HS-27A (cell line): ENCODE results near the gene SHISA6.

Source experiments
- DNase-seq: peaks from one replicate; pipeline ENCODE4 v3.0.0-alpha.2; 2012; ENCODE audit warnings: low read depth, missing footprints

Gene SHISA6

DNA sequence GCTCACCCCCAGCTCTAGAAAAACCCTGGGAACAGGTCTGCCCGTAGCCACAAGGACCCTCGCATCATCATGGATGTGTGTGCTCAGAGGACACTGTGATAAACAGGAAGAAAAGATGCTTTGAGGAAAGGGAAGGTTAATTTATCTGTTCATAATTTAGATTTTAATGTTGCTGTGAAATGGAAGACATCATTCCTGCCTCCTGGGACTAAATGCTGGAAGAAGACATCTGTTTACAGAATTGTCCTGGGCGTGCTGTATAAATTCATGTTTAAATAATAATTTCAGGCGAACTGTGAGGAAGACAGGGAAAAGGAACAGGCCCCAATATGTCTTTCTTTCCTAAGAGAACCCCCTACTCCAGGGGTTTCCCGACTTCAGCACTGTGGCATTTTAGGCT, 112.6 kb downstream of the SHISA6 start:
- DNase-seq: no peak

DNA sequence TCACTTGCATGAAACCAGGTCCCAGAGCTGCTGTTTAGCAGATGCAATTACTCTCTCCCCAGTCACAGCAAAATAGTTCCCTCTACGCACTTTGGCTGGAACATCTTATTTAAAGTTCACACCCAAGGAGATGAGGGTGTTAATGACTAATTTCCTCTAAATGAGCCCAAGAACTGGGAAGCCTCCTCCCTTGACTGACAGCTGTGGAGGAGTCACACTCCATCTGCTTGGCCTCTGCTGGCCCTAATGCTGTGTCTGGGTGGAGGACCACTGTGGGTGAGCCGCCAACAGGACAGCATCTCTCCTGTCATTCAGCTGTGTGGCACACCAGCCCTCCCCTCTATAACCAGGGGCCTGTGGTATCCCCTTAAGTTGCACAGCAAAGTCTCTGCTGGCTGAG, 115.4 kb downstream of the SHISA6 start:
- DNase-seq: no peak

DNA sequence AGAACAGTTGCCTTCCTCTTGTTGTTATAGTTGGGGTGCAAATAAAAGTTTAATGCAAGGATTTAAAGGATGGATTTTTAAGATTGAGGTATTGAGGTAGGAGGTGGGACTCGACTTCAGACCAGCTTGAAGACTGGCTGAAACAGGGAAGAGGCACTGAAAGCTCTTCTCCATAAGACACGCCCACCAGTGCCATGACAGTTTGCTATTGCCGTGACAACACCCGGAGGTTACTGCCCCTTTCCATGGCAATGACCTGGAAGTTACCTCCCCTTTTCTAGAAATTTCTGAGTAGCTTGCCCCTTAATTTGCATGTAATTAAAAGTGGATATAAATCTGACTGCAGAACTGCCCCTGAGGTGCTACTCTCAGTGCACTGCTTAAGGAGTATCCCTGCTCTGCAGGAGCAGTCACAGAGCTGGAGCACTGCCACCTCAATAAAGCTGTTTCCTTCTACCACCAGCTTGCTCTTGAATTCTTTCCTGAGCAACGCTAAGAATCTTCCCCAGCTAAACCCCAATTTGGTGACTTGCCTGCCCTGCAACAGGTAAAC, 122.6 kb downstream of the SHISA6 start:
- DNase-seq: no peak

DNA sequence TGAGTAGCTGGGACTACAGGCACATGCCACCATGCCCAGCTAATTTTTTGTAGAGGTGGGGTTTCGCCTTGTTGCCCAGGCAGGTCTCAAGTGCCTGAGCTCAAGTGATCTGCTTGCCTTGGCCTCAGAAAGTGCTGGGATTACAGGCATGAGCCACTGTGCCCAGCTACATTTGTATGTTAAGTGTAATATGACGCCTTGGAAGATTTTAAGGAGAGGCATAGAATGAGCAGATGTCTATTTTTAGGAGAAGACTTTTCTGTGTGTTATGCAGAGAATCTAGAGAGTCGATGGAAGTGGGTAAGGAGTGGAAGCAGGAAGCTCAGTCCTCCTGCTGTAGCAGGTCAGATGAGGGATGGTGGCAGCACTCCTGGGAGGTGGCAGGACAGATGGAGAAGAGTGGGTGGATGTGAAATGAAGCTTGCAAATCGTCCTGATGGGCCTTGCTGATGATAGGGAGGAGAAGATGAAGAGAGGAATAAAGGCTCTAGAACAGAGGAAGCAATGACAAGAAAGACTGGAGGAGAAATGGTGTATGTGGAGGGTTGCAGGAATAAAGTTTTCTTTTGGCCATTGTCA, 125.3 kb downstream of the SHISA6 start:
- no peak for DNase-seq

DNA sequence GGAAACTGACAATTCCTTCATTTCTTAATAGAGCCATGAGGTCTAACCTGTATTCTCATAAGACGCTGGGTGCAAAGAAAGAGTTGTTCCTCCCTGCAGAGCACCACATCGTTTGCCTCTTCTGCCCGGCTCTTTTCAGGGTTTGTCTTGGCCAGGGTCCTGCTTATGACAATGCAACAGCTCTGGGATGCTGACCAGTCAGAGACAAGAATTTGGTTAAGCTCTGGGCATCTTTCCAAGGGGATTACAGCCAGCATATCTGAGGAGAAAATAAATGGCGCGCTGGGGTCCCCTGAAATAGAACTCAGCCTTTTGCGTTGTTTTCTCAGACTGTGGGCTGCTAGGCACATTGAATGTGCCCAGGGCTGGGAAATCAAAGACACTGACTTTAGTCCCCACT, 128.6 kb downstream of the SHISA6 start:
- DNase-seq: no peak

DNA sequence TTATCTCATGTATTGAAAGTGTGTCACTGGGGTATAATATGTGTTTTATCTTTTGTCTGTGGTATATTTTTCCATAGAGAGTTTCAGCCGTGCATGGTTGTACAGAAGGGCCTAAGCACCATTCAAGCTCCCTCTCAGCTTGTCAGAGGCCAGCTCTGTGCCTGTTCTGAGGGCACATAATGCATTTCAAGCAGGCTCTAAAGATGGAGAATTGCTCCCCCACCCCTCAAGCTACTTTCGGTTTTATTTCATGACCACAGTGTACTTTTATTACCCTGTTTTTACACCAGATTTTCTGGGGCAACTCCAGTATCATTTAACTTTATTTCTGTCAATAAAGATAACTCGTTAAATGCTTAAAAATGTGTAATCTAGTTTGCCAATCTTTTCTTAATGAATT, 131.7 kb downstream of the SHISA6 start:
- DNase-seq: no peak

DNA sequence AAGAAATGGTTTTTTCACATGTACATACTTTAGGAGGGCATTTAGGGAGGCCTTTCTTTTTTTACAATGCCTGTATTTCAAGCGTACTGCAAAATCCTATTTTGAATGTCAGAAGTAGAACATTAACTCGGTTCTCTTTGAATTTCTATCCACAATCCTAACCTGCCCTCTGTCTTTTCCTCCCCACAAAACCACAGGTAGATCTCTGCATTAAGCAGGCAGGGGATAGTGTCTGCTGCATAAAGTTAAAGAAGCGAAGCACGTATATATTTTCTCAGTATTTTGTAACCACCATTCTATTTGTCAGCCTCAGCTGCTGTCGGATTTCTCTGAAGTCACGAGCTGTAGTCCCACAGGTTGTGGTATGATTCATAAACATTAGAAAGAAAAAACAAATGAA, 137.5 kb downstream of the SHISA6 start:
- no peak for DNase-seq

DNA sequence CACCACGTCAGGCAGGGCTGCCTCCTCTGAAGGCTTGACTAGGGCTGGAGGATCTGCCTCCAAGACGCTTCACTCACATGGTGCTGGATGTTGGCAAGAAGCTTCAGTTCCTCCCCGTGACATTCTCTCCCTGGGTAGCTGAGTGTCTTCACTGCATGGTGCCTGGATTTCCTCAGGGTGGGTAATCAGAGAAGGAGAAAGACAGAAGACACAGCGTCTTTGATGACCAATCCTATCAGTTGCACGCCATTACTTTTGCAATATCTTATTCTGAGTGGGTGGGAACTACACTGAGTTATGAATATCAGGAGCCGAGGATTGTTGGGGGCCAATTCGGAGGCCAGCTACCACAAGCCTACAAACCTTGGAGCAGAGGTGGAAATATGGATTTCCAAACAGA, 139.7 kb downstream of the SHISA6 start:
- DNase-seq: no peak

DNA sequence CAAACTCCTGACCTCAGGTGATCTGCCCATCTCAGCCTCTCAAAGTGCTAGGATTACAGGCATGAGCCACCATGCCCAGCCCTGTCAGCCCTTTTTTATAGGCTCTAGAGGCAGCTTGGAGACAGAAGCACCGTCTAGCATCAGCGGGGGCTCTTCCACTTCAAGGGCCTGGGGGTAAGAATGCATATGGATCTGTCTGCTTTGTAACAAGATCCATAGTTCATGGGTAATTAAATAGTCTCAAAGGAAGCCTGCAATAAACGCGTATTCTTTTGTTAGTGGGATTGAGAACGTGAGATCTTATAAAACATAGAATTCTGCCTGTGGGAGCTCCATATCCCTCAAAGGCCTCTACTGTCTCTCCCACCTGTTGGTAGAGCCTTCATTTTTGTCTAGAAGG, 142.1 kb downstream of the SHISA6 start:
- no peak for DNase-seq

DNA sequence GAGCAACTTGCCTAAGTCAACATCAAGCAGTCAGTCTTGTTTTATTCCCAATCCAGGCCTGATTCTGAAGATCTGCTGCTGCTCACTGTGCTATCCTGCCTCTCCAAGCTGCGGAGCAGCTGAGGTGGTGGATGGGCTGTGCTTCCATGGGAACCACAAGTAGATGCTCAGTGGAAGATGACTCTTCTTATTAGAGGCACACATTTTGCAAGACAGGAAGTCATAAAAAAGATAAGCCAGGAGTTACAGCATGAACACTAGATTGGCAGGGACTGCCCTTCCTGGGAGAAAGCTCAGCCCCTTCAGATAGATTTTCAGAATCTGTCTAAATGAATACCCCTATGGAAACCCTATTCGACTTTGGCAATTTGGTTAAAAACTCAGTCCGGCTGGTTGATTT, 143.1 kb downstream of the SHISA6 start:
- DNase-seq: no peak

DNA sequence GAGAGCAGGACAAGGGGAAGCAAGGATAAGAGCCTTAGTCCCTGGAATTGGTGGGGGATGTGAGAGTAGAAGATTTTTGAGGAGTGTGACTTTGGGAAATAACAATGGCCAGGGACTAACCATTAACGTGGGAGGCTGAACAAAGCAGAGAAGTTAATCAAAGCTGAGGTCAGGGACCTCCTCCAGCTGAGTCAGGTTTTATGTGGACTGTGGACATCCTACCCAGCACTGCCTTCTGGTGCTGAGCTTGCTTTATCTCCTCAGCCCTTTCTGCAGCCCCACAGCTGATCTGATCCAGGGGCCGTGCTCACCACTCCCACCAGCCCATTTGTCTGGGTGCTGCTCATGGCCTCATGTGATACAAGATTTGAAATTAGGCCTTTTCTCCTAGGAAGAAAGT, 146.6 kb downstream of the SHISA6 start:
- no peak for DNase-seq

DNA sequence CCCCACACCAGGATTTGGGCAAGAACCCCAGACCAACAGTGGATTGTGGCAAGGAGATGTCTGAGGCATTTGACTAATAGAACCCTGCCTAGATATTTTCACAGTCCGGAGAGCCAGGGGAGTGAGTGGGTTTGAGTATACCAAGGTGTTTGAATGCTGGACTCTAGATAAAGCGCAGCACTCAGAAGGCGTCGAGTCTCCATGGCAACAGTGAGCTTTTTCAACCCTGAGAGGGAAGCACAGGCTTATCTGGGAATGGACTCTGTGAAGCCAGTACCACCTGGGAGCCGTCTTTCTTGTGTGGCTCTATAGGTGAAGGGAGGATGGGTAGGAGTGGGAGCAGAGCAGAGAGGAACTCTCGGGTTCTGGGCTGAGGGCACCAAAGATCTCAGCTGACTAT, 147.0 kb downstream of the SHISA6 start:
- no peak for DNase-seq

DNA sequence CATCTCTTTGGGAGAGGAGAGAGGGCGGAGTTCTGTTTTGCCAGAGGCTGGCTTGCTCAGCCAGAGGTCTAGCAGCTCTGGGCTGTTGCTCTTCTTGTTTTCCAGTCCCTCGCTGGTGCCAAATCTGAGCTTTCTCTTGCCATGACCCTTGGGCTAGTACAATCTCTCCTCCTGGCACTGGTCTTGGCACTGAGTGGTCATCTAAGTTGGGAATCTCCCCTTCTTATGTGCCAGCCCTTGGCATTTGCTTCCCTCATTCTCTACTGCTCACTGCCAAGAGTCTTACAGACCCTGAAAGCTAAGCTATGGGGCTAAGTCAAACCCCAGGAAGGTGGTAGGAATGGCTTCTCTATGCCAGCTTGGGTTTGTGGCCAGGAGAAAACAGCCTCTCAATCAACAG, 148.6 kb downstream of the SHISA6 start:
- DNase-seq: no peak

DNA sequence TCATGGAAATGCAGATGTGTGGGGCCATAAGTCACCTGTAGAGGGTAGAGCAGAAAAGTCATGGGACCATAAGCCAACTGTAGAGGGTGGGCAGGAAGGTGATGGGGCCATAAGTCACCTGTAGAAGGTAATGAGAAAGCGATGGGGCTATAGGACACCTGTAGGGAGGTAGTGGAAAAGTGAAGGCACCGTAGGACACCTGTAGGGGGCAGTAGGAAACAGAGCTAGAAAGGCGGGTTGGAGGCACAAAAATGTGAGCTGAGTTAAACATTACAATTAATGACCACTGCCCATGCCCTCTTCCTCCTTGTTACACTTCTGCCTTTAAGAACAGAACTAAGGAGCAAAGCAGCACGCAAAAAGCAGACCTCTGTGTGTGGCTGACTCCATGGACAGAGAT, 150.1 kb downstream of the SHISA6 start:
- DNase-seq: no peak

DNA sequence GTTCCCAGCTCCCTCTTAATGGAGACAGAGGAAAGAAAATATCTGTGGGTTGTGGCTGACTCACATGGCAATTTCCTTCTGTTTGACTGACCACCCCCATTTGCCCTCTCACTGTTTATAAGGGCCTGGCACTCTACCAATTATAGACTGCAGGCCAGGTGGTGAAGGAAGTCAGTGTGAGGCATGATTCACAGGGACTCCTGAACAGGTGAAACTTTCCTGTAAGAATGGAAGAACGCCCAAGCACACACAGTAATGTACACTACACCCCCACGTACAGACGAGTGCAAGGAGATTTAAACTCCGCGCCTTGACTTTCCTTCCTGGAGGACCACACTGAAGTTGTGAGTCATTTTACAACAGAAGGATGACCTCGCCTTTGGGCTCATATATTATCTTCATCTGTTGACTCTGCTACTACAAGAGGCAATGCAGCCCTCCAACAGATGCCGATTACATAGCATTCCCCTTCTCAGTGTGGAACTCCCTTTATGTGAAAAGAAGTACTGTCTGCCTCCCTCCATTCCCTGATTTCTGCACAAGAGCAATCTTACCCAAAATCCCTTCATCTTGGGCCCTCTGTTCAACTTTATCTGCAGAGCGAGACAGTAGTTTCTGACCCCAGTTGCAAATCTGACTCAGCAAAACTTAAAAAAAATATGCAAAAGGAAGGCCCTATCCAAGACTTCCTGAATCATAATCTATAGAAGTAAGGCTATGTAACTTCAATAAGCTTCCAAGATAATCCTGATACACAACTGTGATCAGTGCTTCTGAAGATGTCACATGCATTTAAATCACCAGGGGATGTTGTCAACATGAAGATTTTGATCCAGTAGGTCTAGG, 163.6 kb downstream of the SHISA6 start:
- DNase-seq: no peak

DNA sequence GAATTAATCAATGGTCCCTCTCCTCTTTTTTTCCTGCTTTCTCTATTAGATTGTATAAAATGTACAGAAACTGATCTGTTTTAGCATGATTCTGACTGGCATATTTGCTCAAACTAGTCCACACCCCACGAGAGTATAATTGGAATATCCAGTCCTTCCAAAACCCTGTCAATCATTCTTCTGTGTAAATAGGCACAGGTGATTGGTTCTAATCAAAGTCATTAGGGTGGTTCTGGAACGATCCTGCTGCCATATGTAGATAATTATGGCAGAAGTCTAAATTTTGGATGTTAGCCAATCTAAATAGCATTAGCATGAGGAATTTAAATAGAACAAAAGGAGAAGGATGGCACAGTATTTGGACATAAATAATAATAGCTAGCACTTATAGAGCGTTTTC, 165.7 kb downstream of the SHISA6 start:
- no peak for DNase-seq

DNA sequence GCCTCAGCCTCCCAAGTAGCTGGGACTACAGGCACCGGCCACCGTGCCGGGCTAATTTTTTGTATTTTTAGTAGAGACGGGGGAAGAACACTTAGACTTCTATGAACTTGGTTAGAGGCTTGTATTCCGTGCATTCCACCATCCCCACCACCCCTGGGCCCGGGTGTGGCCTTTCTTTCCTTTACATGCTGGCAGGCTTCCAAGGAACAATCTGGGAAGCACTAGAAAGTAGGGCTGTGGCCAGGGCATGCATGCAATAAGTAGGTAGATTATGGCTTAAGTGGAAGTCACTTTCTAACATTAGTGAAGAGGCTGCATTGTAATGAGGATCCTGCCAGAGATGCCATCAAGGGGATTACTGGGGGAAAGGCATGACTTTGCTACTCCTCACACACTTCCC, 171.6 kb downstream of the SHISA6 start:
- DNase-seq: no peak

DNA sequence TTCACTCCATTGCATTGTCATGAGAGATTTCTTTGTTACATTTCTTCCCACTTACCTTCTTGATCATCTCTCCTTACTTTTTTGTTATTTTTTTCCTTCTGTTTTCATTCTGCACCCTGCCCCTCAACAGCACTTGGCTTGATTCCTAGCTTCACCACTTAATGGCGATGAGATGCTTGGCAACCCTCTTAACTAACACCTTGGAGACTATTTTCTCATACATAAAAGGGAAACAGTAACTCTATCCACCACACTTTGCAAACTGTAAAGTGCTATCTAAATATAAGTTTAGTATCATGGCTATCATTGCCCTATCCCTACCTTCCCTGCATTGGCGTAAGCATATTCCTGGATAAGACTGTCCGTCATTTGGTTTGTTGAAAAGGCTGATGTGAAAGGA, 177.3 kb downstream of the SHISA6 start:
- DNase-seq: no peak

DNA sequence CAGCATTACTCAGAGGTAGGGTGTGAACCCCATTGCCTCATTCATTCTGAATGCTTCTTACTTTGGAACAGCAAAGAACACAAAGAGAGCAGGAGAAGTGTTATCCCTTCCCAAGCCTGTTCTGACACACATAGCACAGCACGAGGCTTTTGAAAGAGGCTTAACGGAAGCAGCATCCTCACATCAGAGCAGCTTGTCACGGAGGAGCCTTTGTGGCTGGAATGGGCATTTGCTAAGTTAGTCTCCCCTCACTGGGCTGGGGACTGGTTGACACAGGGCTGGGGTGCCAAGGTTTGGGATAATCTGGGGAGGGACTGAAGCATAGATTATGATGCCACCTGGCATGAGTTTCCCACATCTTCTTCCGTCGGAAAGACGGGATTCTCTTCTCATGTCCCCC, 189.7 kb downstream of the SHISA6 start:
- DNase-seq: no peak

DNA sequence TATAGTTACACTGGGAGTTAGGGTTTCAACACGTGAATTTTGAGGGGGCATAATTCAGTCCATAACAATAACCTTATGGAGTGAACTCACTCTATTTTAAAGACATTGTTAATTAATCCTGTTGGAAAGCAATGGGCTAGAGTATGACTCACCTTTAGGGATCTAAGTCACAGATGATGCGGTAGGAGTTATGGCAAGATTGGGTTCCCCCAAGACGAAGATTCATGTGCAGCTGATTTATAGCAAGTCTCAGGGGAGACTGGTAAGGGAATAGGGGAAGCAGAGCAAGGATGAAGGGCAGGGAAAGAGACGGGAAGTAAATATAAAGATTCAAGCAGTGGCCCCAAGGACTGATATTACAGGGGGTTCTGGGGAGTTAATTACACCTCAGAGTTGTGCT, 197.7 kb downstream of the SHISA6 start:
- no peak for DNase-seq

DNA sequence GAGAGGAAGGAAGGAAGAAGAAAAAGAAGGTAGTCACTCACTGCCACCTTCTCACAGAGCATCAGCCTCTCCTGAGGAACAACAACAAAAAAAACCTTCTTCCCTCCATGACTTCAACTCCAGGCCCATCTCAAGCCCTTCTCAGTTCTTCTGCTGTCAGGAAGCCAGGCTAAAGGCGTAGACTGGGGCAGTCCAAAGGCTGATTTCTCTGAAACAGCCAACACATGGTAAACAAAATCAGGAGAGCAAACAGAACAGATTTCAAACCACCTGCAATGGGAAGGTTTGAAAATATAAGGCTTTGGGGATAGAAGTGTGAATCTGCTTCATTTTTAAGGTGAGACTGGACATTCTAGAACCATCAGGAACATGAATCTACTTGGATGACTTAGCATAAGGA, 200.0 kb downstream of the SHISA6 start:
- no peak for DNase-seq

DNA sequence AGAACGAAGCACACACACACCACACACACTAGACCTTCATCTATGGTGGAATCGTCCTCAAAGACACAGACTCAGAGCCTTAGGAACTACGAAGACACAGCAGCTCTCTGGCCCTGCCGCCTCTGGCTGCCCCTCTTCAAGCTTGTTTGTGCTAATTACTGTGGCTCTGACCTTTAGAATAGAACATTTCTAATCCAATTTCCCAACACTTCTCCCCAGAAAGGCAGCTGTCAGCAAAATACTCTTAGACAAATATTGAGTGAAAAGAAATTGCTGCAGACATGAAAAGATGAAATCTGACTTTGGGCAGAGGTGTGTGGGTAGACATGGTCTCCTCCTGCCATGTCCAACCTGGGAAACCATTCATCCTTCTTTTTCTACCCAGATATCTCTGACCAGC, 205.3 kb downstream of the SHISA6 start:
- DNase-seq: no peak

DNA sequence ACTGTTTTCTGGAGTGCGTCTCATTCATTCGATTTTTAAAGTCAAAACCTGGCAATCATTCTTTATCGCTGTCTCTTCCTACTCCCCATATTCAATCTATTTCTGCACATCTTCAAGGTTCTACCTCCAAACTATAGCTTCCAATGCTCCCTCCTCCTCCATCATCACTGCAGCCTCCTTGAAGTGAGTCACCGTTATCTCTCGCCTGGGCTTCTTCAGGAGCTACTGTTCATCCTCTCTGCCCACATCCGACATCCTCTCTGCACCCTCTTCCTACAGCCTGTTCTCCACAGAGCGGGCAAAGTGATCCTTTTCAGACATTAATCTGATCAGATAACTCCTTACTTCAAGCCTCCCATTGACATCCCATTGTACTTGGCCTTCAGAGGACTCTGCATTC, 213.1 kb downstream of the SHISA6 start:
- DNase-seq: no peak

DNA sequence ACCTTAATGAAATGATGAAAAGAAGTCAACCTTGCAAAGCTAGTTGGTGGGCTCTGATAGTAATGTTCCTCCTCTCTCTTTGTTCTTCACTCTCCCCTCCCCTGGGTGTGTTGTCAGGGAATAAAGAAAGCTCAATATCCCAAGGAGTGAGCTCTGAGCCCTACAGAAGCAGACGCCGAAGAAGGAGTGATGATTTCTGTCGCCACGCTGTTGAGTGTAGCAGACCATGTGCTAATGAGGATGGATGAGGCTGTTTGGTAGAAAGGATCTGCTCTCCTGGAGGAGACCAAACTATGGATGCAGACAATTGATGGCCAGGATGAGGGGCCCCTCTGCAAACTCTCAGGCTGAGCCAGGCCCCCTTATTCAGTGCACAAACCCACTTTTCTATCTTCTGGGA, 217.3 kb downstream of the SHISA6 start:
- no peak for DNase-seq
